ENCODE results near the gene NDUFA12.

DNA sequence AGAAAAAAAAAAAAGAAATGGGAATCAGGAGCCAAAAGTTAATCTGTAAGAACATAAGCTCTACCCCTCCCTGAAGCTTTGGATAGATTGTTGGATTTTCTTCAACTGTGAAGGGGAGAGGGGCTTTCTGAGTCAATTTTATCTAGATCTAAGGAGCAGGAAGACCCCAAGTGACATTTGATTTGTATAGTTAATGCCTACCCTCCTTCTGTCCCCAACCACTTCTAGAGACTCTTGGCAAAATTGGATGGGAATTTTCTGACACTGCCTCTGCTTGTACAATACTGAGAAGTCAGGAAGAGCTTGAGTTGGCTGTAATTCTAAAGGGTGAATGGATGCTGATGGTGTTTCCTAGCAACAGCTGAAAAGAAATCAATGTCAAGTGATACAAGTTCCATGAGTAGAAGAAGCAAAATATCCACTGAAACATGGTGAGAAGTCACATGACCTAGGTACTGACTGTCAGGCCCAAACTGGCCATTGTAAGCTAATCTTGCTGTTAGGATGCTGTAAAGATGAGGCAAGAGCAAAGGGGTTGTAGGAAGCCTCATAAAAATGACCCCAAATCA lies 42.2 kb downstream of the NDUFA12 start:
- no peak for TF ChIP-seq POLR2A (IDR thresholded peaks at IDR 0.05)
- TF ChIP-seq, protein P1, sequence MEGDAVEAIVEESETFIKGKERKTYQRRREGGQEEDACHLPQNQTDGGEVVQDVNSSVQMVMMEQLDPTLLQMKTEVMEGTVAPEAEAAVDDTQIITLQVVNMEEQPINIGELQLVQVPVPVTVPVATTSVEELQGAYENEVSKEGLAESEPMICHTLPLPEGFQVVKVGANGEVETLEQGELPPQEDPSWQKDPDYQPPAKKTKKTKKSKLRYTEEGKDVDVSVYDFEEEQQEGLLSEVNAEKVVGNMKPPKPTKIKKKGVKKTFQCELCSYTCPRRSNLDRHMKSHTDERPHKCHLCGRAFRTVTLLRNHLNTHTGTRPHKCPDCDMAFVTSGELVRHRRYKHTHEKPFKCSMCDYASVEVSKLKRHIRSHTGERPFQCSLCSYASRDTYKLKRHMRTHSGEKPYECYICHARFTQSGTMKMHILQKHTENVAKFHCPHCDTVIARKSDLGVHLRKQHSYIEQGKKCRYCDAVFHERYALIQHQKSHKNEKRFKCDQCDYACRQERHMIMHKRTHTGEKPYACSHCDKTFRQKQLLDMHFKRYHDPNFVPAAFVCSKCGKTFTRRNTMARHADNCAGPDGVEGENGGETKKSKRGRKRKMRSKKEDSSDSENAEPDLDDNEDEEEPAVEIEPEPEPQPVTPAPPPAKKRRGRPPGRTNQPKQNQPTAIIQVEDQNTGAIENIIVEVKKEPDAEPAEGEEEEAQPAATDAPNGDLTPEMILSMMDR (IDR thresholded peaks at IDR 0.05), result no peak
